HL-60 (cell line): ENCODE data around the gene SLC25A4.

Source experiments
- CTCF ChIP-seq: IDR thresholded peaks from one replicate; pipeline ENCODE4 v1.5.1; 2011; ENCODE audit warnings: low read length, control low read depth, inconsistent platforms; ENCODE audit not compliant: insufficient read depth
- TF ChIP-seq, protein P1 (sequence below): IDR thresholded peaks from 2 replicates; pipeline ENCODE4 v1.6.1; 2012; ENCODE audit warnings: low read depth; ENCODE audit not compliant: insufficient replicate concordance

- TF ChIP-seq CTCF: no peak
- TF ChIP-seq, protein P1, sequence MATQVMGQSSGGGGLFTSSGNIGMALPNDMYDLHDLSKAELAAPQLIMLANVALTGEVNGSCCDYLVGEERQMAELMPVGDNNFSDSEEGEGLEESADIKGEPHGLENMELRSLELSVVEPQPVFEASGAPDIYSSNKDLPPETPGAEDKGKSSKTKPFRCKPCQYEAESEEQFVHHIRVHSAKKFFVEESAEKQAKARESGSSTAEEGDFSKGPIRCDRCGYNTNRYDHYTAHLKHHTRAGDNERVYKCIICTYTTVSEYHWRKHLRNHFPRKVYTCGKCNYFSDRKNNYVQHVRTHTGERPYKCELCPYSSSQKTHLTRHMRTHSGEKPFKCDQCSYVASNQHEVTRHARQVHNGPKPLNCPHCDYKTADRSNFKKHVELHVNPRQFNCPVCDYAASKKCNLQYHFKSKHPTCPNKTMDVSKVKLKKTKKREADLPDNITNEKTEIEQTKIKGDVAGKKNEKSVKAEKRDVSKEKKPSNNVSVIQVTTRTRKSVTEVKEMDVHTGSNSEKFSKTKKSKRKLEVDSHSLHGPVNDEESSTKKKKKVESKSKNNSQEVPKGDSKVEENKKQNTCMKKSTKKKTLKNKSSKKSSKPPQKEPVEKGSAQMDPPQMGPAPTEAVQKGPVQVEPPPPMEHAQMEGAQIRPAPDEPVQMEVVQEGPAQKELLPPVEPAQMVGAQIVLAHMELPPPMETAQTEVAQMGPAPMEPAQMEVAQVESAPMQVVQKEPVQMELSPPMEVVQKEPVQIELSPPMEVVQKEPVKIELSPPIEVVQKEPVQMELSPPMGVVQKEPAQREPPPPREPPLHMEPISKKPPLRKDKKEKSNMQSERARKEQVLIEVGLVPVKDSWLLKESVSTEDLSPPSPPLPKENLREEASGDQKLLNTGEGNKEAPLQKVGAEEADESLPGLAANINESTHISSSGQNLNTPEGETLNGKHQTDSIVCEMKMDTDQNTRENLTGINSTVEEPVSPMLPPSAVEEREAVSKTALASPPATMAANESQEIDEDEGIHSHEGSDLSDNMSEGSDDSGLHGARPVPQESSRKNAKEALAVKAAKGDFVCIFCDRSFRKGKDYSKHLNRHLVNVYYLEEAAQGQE: no peak
Measured at GRCh38 chr4:185110375-185110823, 32.7 kb upstream of the SLC25A4 start.
